ENCODE data around the gene DEXI. TPM values are rescaled to one million over a fixed set of nuclear protein-coding genes. Genes with fewer than 3 reads are reported as not detected.

DEXI gene
- total and polyA plus RNA-seq, 2 of the 13 experiments (the other 11 are each of a cell fraction or from before 2014, with no cell fraction given), result 51.5 to 70.4 TPM

GRCh38 chr16:10895053-10895946 lies 47.0 kb downstream of the DEXI start (continued):
- TF ChIP-seq SRSF9 (IDR thresholded peaks at IDR 0.05; ENCODE audit: borderline replicate concordance, insufficient read depth, low read depth, low read length, poor library complexity, severe bottlenecking), result no peak
- peak; percentile 72 for TF ChIP-seq ONECUT2 (CRISPR knock-in tag; IDR thresholded peaks at IDR 0.05)
- peak; percentile 49; the same call in 1 of the 2 replicates for TF ChIP-seq FOXK1 (CRISPR knock-in tag; IDR thresholded peaks at IDR 0.05; ENCODE audit: borderline replicate concordance, low read depth)
- TF ChIP-seq PHF5A (CRISPR knock-in tag; IDR thresholded peaks at IDR 0.05; ENCODE audit: low read depth, unreplicated experiment), result no peak
- TF ChIP-seq PHF8 (CRISPR knock-in tag; IDR thresholded peaks at IDR 0.05), result no peak
- TF ChIP-seq KDM1A (CRISPR knock-in tag; IDR thresholded peaks at IDR 0.05), result no peak
- TF ChIP-seq ZNF607 (CRISPR knock-in tag; IDR thresholded peaks at IDR 0.05; ENCODE audit: borderline replicate concordance), result peak; percentile 81; the same call in 1 of the 2 replicates
- TF ChIP-seq HIC2 (CRISPR knock-in tag; IDR thresholded peaks at IDR 0.05; ENCODE audit: low read depth), result no peak
- peak; percentile 64; the same call in 1 of the 2 replicates for TF ChIP-seq ZNF784 (CRISPR knock-in tag; IDR thresholded peaks at IDR 0.05; ENCODE audit: borderline replicate concordance)
- peak; percentile 59 for TF ChIP-seq FOSL2 (CRISPR knock-in tag; IDR thresholded peaks at IDR 0.05)
- TF ChIP-seq E2F5 (CRISPR knock-in tag; conservative IDR thresholded peaks at IDR 0.05), result peak; percentile 80; the same call in 1 of the 2 replicates
- no peak for TF ChIP-seq CENPX (CRISPR knock-in tag; IDR thresholded peaks at IDR 0.05)
- peak in 1 of 2 experiments; percentile 63; a peak in 1 of 4 replicates for TF ChIP-seq HMGXB4 (CRISPR knock-in tag; IDR thresholded peaks at IDR 0.05; ENCODE audit: borderline replicate concordance in 1 of 2, low read depth in 1 of 2)
- TF ChIP-seq ZNF883 (CRISPR knock-in tag; IDR thresholded peaks at IDR 0.05; ENCODE audit: not compliant biosample characterization), result peak; percentile 94
- TF ChIP-seq ZNF709 (CRISPR knock-in tag; IDR thresholded peaks at IDR 0.05), result peak; percentile 90; the same call in 1 of the 2 replicates
- no peak for TF ChIP-seq POGZ (CRISPR knock-in tag; IDR thresholded peaks at IDR 0.05)
- peak; percentile 38; the same call in 1 of the 2 replicates for TF ChIP-seq CERS6 (CRISPR knock-in tag; IDR thresholded peaks at IDR 0.05)
- TF ChIP-seq ERF (CRISPR knock-in tag; IDR thresholded peaks at IDR 0.05), result peak; percentile 98
- no peak for TF ChIP-seq MED8 (CRISPR knock-in tag; IDR thresholded peaks at IDR 0.05; ENCODE audit: insufficient replicate concordance)
- TF ChIP-seq SMC3 (IDR thresholded peaks at IDR 0.05; ENCODE audit: low read length), result no peak
- no peak for TF ChIP-seq ZNF562 (CRISPR knock-in tag; IDR thresholded peaks at IDR 0.05; ENCODE audit: borderline replicate concordance)
- TF ChIP-seq BCL6 (CRISPR knock-in tag; IDR thresholded peaks at IDR 0.05), result peak; percentile 54
